Measurements from ENCODE around the gene CFAP43. TPM values are rescaled to one million over a fixed set of nuclear protein-coding genes. Genes with fewer than 3 reads are reported as not detected.

CFAP43 gene
- total and polyA plus RNA-seq, 7 donors, result 0.22 to 0.83 (median 0.55) TPM; not detected in 1

DNA sequence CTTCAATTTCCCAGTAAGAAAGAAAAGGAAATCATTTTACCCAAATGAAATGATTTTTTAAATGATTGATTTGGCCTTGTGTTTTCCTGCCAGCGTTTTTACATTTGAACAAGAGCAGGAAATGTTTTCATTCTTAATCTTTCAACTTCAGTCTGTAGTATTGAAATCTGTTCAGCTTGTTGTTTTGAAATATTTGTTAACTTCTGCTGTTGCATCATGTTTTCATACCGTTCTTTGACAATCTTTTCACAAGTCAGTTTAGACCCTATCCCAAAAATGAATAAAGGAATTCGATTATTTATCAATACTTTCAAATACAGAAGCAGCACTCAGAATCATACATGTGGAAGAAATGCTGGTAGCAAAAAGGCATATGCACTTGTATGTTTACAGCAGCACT is 102.1 kb downstream of the CFAP43 start:
- Histone ChIP-seq H3K27ac (no peak overlapping the region), H3K27me3 (no peaks in the 10 kb centered on the region), H3K4me3 (no peak overlapping the region), H3K9me3 (no peaks in the 10 kb centered on the region), H3K4me1 (no peaks in the 10 kb centered on the region), H3K36me3 (peaks cover 0 to 9% (median 0%) of the 10 kb centered on the region in 4 donors)
- TF ChIP-seq POLR2AphosphoS5 (IDR thresholded peaks at IDR 0.05) (no peak), CTCF (IDR thresholded peaks at IDR 0.05) (no peak), POLR2A (IDR thresholded peaks at IDR 0.05) (no peak), EP300 (IDR thresholded peaks at IDR 0.05) (no peak)
- WGBS, 2 donors, result 66 to 74% methylated on average over 3 of the region's 3 CpGs
- DNase-seq, result no peak
- intact Hi-C loops (cut with DNase I), result no loop called here

DNA sequence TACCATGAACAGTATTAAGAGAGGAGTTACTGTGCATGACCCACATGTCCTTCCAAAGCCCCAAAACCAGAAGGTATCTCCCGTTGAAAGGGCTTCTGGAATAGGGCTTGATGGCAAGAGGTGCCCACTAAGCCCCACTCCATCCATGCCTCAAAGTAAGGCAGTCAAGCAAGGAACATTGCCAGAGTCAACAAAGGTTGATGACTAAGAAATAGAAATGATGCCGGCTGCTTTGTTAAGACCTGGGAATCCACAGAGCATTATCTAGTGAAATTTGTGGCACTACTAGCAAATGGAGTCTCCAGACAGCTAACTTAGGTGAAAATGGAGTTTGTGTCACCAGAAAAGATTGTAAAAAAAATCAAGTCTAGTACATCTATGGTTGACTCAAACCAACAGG is 104.0 kb downstream of the CFAP43 start:
- intact Hi-C loops (cut with DNase I), result no loop called here
- H3K27ac ChIP-seq, result no peak overlapping the region
- H3K27me3 ChIP-seq, result no peaks in the 10 kb centered on the region
- no peak for DNase-seq
- TF ChIP-seq EP300 (IDR thresholded peaks at IDR 0.05) (no peak), CTCF (IDR thresholded peaks at IDR 0.05) (no peak), POLR2AphosphoS5 (IDR thresholded peaks at IDR 0.05) (no peak), POLR2A (IDR thresholded peaks at IDR 0.05) (no peak)
- no peak overlapping the region for H3K4me3 ChIP-seq
- 63 to 83% methylated on average over 2 of the region's 2 CpGs for WGBS, 2 donors
- peaks cover 0 to 9% (median 0%) of the 10 kb centered on the region in 4 donors for H3K36me3 ChIP-seq
- H3K9me3 ChIP-seq, result no peaks in the 10 kb centered on the region
- no peaks in the 10 kb centered on the region for H3K4me1 ChIP-seq

DNA sequence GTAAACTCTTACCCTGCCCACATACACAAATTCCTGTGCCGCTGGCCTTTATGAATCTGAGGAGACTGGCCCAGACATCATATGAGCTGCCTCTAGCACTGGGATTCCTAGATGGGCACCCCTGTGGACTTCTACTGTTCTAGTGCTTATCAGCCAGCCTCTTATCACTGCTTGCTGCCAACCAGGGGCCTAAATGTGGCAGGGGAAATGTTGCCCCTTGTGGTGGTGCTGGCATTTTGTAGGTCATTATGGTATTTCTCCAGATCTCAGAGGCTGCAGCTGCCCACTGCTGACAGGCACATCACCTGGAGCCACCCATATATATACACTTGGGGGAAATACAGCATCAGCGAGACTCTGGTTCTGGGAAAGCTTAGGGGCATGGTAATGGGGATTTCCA is 104.8 kb downstream of the CFAP43 start:
- no peak for DNase-seq
- Histone ChIP-seq H3K4me3 (no peak overlapping the region), H3K4me1 (peaks cover 0 to 5% (median 0%) of the 10 kb centered on the region in 4 donors), H3K27me3 (no peaks in the 10 kb centered on the region), H3K36me3 (peaks cover 0 to 9% (median 0%) of the 10 kb centered on the region in 4 donors), H3K27ac (no peak overlapping the region), H3K9me3 (no peaks in the 10 kb centered on the region)
- 82 to 86% methylated on average over 2 of the region's 2 CpGs for WGBS, 2 donors
- intact Hi-C loops (cut with DNase I), result no loop called here
- TF ChIP-seq POLR2AphosphoS5 (IDR thresholded peaks at IDR 0.05) (no peak), EP300 (IDR thresholded peaks at IDR 0.05) (no peak), CTCF (IDR thresholded peaks at IDR 0.05) (no peak), POLR2A (IDR thresholded peaks at IDR 0.05) (no peak)

GRCh38 chr10:104123397-104123796 is 108.8 kb downstream of the CFAP43 start:
- WGBS, 2 donors, result 81 to 84% methylated on average over 1 of the region's 1 CpG
- Histone ChIP-seq H3K9me3 (no peaks in the 10 kb centered on the region), H3K4me1 (peaks cover 0 to 13% (median 8%) of the 10 kb centered on the region in 4 donors), H3K27me3 (no peaks in the 10 kb centered on the region), H3K36me3 (peaks cover 0 to 9% (median 0%) of the 10 kb centered on the region in 4 donors), H3K4me3 (no peak overlapping the region), H3K27ac (peak overlapping the region in 2 of 4 donors; percentile 98)
- DNase-seq, result no peak
- TF ChIP-seq CTCF (IDR thresholded peaks at IDR 0.05), result no peak
- TF ChIP-seq EP300 (IDR thresholded peaks at IDR 0.05), result no peak
- no peak for TF ChIP-seq POLR2A (IDR thresholded peaks at IDR 0.05)
- no peak for TF ChIP-seq POLR2AphosphoS5 (IDR thresholded peaks at IDR 0.05)
- intact Hi-C loops (cut with DNase I), result loop anchor here (2.0 to 5.0 kb wide), 3 partner anchors 109 to 236 kb away; partner anchors contain the start of genes CFAP43 and CFAP58

All from sigmoid colon (tissue), 7 donors.